ENCODE results near the gene PADI1.

The PADI1 gene

DNA sequence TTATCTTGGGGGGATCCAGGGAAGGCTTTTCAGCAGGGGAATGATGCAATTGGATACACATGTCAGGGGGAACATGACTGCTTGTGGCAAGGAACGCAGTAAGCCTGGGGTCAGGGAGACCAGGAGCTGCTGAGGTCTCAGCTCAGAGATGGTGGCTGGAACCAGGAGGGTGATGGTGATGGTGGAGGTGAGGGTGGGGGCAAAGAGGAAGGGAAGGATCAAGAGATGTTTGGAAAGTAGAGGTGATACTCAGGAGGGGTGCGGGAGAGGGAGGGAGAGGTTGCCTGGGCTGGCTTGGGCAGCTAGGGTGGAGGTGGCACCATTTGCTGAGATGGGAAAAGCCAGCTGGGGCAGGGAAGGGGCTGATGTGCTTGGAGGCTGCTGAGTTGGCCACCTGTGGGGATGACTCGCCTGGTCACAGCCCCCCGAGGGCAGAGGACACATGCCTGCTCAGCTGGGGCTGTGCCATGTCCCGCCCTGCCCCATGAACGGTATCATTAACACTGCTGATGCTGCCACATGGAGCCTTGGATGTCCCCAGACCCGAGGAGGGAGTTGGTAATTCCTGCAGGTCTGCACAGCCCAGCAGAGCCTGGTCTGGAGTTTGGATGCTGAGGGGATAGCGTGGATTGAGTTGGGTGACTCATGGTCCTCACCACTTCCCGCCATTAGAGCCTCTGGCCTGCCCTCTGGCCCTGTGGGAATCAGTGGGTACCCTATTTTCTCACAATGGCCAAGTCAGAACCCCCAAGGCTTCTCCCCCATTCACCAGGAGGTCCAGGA lies 6.3 kb upstream of the PADI1 start:
- DNase-seq: no peak

- no peak for DNase-seq
Measured at GRCh38 chr1:17199267-17200044, 5.5 kb upstream of the PADI1 start.

GRCh38 chr1:17200246-17200645 lies 4.7 kb upstream of the PADI1 start:
- no peak for DNase-seq

GRCh38 chr1:17200756-17201155 lies 4.2 kb upstream of the PADI1 start:
- DNase-seq: no peak

DNA sequence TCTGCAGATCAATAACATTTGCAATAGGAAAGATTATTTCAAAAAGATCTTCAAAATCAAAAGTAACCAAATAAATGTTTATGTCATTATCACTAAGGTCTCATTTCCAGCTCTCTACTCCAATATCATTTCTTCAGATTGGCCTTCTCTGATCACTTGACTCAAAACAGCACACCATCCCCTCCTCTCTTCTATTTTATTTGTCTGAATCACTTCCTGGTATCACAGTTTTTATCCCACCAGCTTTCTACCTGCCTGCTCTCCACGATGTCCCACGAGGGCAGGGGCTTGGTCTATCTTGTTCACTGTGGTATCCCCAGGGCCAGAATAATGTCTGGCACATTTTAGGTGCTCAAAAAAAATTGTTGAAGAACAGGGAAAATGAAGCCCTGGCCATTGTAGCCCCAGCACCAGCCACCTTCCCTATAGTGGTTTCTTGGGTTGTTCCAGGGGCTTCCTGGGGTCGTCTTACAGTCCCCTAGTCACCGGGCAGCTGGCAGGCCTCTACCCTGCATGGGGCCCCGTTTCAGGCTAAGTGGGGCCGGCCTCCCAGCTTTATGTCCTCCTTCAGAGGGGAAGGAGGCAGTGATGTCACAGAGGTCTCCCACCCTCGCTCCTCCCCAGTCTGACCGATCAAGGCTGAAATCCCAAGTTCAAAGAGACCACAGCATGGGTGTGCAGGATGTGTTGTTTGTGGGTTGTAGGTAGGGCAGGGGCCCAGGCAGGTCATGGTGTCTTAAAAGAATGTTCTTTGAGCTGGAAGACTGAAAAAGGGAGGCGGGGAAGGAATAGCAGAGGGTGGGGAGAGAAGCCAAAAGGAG lies 3.5 kb upstream of the PADI1 start:
- no peak for DNase-seq

DNA sequence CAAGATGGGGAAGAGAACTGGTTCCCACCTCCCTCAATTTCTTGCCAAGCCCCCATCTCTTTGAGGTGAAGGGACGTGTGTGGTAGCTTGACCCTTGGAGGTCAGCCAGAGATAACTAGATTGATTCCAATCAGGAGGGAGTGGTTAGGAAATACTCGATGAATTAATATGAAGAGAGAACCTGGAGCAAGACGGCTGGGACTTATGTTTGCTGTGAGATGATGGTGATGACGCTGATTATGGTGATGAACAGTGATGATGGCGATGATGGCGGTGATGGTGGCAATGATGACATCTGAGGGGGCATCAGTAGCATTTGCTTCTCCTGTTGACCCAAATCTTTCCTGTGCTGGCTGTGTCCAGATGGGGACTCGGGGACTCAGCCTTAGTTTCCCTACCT lies 724 bp downstream of the PADI1 start:
- no peak for DNase-seq

- no peak for DNase-seq
Measured at GRCh38 chr1:17206196-17206595, 1.3 kb downstream of the PADI1 start.

GRCh38 chr1:17207046-17207445 lies 2.1 kb downstream of the PADI1 start:
- DNase-seq: peak; percentile 72 to 81 (median 75)

- DNase-seq: peak; percentile 31 to 39 (median 38)
Measured at GRCh38 chr1:17207540-17207939, 2.6 kb downstream of the PADI1 start.

DNA sequence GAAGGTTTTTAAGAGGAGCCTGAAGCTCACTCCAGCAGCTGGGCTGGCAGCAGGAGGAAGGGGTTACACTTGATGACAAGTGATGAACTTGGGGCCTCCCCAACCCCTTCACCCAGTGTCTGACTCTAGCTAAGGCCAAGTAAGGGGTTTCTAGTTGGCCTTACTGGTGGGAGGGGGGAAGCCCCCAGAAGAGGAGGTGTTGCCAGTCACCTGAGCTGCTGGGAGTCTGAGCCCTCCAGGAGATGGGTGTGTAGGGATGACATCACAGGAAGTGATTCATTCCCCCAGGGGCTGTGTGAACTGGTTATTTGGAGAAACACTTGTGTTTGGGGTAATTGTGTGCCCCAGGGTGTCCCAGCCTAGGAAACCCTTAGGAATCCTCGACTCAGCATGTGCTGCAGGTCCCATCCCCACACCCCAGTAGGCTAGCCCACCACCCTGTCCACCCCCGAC lies 3.1 kb downstream of the PADI1 start:
- peak; percentile 66 to 68 (median 67) for DNase-seq

- no peak for DNase-seq
Measured at GRCh38 chr1:17208546-17208945, 3.6 kb downstream of the PADI1 start.

GRCh38 chr1:17209430-17209829 lies 4.5 kb downstream of the PADI1 start:
- DNase-seq: no peak

GRCh38 chr1:17210176-17210575 lies 5.2 kb downstream of the PADI1 start:
- no peak for DNase-seq

DNA sequence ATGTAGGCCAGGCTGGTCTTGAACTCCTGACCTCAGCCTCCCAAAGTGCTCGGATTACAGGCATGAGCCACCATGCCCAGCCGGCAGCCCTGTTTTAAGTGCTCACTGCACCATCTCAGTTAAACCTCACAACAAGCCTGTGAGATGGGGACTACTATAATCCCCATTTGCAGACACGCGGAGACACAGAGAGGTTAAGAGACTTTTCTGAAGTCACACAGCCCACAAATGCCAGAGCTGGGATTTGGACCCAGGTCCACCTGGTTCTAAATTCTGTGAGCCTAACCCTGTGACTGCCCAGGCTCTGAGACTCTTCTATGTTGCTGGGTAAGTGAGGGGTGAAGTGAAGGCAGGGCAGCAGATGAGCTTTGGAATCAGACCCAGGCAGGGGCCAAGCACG lies 6.4 kb downstream of the PADI1 start:
- no peak for DNase-seq

- no peak for DNase-seq
Measured at GRCh38 chr1:17212009-17212408, 7.1 kb downstream of the PADI1 start.

DNA sequence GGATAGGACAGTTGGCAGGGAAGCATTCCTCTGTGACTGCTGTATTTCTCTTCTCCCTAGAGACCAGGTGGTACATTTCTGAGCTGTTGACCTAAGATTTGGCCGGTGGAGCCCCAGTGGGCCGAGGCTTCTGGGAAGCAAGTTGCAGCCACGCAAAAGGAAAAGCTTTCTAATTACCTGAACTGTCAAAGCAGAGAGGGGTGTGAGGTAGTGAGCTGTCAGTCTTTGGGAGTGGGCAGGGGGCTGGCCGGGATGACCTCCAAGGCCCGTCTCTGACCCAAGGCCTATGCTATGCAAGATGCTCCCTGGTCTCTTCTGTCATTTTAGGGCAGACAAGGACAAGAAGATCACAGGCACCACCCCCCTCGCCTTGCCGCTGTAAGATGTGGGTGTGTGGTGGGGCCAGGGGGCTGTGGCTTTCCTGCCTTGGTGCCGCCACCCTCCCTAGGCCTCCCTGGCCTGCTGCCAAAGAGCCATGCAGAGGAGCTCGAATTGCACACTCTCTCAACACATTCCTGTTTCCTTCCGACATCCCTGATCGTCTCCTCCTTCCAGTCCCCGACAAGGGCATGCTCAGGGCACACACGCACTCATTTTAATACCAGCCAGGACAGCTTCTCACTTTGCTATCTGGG lies 7.7 kb downstream of the PADI1 start:
- peak in 1 of 3 donors; percentile 37 for DNase-seq

DNA sequence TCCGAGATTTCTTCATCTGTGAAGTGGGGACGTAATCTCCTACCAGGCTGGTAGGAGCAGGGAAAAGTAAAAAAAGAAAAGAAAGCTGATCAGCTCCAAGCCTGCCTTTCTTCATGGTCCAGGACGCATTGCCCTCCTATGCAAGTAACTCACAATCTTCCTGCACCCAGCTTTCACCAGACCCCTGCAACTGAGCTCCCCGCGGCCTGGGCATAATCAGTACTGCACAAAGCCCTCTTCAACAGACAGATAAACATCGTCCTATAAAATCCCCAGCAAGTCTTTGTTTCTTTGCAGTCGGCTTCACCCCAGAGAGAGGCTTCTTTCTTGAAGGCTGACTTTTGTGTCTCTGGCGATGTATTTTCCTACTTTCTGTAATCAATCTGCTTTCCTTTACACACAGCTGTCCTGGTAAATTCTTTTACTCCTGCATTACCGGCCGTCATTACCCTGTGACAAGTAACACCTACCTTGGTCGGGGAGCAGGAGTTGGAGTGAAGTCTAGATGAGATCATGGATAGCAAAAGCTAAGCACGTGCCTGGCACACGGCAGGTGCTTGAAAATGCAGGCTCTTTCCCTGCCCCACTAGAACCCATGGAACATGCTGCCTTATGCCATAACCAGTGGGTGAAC lies 8.3 kb downstream of the PADI1 start:
- DNase-seq: no peak

DNA sequence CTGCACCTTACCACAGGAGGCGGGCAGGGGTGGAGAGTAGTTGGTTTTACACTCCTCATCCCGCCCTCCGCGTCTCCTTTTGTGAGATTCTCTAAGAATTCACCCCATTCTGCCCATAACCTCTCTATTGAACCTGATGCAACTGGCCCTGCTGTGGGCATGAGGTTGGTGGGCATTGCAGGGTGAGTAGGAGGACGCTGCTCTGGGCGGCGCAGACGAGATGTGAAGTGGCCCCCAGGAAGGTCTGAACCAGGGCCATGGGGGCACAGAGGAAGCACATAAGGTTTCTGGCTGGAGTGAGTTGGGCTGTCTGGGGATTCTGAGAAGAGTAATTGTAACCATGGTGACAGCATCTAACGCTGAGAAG lies 8.8 kb downstream of the PADI1 start:
- no peak for DNase-seq

DNA sequence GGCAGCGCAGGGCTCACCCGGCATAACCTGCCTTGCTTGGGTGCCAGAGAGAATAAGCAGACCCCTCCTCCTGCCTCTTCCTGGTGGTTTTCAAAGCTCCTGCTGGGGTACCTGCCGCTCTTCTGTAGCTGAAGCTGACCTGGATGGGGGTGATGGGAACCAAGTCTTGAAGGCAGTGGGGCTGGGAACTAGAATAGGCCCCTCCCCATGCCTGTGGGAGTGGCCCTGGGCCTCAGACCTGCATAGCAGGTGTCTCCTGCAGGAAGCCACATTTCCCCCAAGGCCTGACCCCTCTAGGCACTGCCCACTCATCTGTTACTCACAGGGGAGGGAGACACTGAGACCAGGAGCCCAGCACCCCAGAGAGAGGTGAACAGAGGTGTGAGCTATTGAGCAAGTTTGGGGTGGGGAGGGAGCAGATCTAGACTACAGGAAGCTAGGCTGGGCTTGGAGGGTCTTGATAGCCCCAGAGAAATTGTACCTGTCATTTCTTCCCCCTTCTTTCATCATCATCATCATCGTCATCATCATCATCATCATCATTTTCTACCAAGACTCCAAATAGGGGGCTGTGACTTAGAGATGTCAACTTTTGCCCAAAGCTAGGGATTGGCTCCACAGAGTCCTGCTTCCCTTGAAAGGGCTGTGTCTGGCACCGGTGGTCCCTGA lies 10.1 kb downstream of the PADI1 start:
- no peak for DNase-seq

DNA sequence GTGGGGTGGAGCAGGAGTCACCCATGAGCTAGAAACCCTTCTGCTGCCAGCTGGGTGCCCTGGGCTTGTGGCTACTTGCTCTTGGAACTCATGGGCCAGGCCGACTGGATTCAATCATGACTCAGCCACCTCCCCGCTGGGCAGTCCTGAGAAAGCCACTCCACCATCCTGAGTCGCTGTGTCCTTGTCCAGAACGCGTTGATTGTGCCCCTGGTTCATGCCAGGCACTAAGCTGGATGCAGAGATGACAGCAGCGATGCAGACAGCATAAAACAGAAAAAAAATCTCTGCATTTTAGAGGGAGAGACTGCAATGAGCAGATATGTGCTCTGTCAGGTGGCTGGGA lies 10.6 kb downstream of the PADI1 start:
- DNase-seq: no peak

DNA sequence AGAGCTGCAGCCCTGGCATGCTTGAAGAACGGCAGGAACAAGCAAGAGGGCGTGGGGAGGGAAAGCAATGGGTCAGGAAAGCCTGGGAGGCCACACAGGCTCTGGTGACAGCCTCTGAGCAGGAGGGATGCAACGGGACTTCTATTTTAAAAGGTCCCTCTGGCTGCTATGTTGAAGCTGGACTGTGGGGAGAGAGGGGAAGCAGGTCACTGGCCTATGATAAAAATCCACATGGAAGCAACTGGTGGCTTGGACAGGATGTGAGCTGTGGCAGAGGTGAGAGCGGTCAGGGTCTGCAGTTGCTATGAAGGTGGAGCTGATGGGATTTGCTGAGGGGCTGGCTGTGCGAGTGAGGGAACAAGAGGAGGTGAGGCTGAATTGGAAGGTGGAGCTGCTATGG lies 11.2 kb downstream of the PADI1 start:
- no peak for DNase-seq

DNA sequence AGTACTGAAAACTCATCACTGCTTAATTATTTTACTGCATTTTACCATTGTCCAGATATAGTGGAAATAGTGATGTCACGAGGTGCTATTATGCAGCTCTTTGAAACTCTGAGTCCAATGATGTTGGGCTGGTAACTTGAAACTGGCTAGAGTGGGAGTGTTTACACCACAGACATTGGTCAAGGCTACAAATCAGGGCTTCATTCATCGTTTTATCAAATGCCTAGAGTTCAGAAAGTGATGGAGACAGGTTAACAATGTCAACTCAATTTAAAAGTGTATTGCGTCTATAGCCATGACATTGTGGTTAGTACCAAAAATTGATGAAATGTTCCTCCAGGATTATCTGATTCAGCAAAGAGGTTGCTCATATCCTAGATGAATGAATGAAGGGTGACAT lies 12.7 kb downstream of the PADI1 start:
- DNase-seq: no peak

Data from suppressor macrophage treated with lipopolysaccharide for 1 hour (primary cell).